Measurements from ENCODE around the gene ARHGEF38.

The ARHGEF38 gene, protein sequence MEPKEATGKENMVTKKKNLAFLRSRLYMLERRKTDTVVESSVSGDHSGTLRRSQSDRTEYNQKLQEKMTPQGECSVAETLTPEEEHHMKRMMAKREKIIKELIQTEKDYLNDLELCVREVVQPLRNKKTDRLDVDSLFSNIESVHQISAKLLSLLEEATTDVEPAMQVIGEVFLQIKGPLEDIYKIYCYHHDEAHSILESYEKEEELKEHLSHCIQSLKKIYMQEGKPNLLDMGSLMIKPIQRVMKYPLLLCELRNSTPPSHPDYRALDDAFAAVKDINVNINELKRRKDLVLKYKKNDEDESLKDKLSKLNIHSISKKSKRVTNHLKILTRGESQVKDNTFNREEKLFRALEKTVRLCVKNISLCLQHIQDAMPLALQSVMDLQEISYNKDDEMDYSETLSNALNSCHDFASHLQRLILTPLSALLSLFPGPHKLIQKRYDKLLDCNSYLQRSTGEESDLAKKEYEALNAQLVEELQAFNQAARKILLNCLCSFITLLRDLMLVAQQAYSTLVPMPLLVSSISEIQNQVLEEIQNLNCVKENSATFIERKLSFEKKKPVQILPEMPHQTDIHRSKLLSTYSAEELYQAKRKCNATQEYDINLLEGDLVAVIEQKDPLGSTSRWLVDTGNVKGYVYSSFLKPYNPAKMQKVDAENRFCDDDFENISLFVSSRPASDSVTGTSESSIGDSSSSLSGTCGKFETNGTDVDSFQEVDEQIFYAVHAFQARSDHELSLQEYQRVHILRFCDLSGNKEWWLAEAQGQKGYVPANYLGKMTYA

GRCh38 chr4:105551965-105552746, at the start of gene ARHGEF38:
ARHGEF38 (plus strand) TSS chr4:105552620; CDS start chr4:105552766, 146 bp downstream.
- DNase-seq (ENCODE audit: low spot score): no peak

GRCh38 chr4:105503484-105503883, 48.9 kb upstream of the ARHGEF38 start:
- DNase-seq (ENCODE audit: low spot score): no peak

DNA sequence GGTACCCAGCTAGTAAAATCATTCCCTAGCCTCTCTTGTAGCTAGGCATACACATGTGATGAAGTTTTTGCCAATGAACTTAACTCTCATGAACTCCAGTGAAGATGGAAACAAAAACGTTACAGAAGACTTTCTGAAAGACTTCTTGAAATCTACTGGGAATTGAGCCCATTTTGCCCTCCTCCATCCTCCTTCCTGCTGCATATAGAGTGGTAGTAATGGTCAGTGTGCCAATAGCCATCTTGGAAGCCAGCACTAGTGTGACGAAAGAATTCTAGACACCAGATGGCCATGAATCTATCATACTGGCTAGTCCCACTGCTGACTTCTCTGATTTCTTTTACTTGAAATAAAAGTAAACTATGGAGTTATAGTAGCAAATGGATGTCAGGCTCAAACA, 47.7 kb upstream of the ARHGEF38 start:
- DNase-seq (ENCODE audit: low spot score): no peak

GRCh38 chr4:105509291-105509690, 43.1 kb upstream of the ARHGEF38 start:
- no peak for DNase-seq (ENCODE audit: low spot score)

- DNase-seq (ENCODE audit: low spot score): no peak
Measured at GRCh38 chr4:105509714-105510113, 42.7 kb upstream of the ARHGEF38 start.

DNA sequence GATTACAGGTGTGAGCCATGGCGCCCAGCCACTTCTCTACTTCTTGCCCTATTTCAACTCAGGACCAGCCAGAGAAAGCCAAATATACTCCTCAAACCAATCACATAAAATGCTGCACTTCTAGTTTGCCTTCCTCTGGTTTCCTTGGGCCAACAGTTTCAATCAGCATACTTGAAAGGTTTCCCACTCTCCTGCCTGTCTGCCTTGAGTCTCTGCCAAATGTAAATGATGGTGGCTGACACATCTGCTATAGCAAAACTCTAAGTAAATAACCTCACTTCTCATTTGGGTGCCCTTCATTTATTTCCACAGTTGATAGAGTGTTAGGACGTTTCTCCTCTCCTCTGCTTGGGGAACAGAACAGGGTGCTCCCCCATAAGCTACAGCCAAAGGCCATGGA, 42.2 kb upstream of the ARHGEF38 start:
- DNase-seq (ENCODE audit: low spot score): no peak

DNA sequence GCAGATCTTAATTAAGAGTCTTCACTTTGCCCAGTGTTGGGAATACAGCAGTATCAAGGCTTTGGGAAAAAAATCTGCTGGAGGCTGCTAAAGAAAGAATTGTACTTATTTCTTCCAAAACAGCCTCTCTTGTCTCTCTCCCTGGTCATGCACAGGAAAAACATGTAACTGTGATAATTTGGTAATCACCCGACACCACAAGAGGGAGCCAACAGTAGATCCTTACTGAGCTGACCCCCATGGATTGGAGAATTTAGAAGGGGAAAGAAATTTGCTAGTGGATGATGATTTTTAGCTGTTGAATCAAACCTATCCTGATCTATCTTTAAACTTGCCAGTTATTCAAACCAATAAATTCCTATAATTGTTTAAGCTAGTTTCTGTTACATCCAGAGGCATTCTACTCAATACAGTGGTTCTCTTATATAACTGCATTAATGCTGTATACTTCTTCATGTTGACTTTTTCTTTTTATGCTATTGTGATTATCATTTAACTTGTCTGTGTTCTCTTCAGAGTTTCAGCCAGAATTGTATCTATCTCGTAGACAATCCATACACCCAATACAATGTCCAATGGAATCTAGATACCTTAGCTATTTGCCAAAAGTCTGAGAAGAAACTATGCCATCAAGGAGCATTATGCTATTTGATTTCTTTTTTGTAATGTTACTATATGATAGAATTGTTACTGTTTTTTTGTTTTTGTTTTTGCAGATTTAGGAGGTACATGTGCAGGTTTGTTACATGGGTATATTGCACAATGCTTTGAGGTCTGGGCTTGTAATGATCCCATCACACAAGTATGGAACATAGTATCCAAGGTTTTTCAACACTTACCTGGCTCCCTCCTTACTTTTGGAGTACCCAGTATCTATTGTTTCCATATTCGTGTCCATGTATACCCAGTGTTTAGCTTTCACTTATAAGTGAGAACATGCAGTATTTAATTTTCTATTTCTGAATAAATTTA, 31.3 kb upstream of the ARHGEF38 start:
- no peak for DNase-seq (ENCODE audit: low spot score)

DNA sequence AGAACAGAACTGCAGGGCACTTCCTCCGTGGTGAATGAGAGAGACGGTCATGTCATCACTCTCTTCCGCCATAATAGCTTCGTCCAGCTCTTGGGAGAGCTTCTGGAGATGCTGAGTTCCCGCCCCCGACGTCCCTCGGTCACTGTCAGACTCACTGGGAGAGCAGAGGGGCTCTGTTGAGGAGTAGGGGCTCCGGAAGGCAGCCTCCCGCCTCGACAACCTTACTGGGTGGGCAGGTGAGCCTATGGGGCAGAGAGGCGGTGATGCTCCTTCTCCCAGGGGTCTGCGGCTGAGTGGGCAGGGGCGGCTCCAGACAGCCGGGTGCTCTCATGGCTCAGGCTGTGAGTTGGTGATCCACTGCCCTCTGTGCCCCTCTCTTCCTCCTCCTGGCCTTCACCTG, 25.8 kb upstream of the ARHGEF38 start:
- no peak for DNase-seq (ENCODE audit: low spot score)

- no peak for DNase-seq (ENCODE audit: low spot score)
Measured at GRCh38 chr4:105527081-105527480, 25.3 kb upstream of the ARHGEF38 start.

DNA sequence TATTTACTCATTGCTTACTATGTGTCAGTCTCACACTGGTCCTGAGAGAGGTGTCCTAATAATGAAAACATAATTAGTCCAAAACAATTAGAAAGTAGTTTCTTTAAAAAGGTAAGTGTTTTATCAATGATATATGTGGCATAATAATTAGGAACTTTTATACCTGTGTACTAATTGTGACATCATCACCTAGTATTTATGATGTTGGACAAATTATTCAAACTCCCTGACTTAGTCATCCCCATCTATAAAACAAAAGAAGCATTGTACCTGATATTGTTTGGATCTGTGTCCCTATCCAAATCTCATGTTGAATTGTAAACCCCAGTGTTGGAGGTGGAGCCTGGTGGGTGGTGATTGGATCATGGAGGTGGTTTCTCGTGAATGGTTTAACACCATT, 15.8 kb upstream of the ARHGEF38 start:
- no peak for DNase-seq (ENCODE audit: low spot score)

DNA sequence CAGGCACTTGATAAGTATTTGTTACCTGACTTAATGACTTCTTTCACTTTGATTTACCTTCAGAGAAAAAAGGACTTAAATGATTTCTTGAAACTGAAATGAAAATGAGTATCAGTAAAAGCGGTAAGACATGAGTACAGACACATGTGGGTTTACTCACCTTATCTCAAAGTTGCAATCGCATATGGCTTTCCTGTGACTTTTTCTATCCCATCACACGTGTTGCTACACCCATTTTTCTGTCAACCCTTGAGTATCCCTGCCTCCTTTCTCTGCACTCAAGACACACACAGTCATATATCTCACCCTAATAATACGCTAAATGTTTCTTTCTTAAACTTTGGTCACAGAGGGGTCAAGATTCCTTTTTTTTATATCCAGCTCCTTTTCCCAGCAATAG, 11.0 kb upstream of the ARHGEF38 start:
- no peak for DNase-seq (ENCODE audit: low spot score)

DNA sequence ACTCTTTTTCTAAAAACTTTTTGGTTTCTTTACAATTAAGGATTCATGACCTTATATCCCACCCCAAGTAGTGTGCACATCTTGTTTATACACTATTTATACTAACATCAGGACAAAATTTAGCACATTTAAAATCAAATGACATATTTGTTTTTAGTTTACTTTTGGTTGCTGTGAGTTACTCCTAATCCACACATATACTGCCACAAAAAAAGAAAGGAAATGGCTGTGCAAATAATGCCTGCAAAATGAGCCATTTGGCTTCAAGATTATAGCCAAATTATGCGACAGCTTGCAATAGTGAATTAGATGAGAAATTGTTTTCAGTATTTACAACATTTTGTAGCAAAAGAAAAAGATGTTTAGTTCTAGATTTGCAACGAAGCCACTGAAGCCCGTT, 10.4 kb upstream of the ARHGEF38 start:
- no peak for DNase-seq (ENCODE audit: low spot score)

DNA sequence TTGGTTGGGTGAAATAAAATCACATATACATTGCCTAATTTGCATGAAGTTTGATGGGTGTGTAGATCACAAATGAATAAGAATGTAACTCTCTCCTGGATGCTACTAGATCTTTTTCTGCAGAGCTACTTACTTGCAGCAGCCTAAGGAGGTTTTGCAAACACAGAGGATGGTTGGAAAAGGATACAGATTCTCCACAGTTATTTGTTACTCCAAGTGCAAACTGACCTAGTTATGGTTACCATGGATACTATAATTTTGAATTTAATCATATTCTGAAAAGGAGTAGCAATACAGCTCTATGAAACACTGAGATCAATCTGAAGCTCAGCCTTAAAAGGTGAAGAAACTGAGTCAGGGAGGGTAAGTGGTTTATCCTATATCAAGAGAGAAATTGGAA, 9.1 kb upstream of the ARHGEF38 start:
- no peak for DNase-seq (ENCODE audit: low spot score)

DNA sequence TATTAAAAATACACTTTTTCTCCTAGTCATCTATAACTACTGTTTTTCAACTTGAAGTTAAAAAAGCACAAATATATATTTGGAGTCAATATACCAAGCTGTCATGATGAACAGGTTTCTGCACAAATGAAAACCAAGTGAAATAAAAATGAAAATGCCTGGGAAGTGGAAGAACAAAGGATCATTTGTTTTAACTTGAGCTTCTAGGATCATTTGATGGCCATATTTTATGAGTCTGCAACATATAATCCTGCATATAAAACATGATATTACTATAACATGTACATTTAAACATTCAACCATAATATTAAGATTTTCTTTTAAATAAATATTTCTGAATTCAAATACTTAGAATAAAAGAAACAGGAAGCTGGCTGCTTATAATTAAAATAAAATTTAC, 8.5 kb upstream of the ARHGEF38 start:
- no peak for DNase-seq (ENCODE audit: low spot score)

DNA sequence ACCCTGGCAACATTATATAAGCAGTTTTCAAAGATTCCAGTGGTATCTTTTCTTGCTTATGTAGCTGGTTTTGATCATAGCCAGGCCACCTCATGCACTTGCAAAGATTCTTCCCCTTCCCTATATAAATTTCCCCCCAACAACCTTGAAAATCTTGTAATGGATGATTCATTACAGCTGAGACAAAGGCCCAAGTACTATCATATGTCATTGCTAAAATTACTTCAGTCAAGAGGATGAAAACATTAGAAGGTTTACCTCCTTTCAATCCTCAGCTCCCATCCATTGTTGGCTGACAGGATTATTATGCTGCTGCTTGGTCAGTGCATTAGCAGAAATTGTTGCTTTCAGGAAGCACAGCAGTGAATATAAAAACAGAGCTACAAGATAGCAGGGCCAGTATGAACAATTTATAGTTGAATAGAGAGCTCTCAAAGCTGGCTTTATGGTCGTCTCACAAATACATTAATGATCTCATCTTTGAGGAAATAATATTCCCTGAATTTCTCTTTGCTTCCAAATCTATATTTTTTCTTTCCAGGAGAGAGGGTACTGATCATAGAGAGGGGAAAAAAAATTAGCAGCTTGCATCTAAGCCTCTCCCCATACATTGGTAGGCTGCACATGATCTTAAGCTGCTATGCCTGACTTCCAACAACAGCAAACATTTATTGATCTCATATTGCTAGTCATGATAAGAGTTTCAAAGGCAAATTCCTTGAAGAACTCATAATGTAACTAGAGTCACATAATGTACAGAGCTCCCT, 7.7 kb upstream of the ARHGEF38 start:
- no peak for DNase-seq (ENCODE audit: low spot score)

- DNase-seq (ENCODE audit: low spot score): no peak
Measured at GRCh38 chr4:105546086-105546485, 6.3 kb upstream of the ARHGEF38 start.

- no peak for DNase-seq (ENCODE audit: low spot score)
Measured at GRCh38 chr4:105547769-105548168, 4.7 kb upstream of the ARHGEF38 start.

DNA sequence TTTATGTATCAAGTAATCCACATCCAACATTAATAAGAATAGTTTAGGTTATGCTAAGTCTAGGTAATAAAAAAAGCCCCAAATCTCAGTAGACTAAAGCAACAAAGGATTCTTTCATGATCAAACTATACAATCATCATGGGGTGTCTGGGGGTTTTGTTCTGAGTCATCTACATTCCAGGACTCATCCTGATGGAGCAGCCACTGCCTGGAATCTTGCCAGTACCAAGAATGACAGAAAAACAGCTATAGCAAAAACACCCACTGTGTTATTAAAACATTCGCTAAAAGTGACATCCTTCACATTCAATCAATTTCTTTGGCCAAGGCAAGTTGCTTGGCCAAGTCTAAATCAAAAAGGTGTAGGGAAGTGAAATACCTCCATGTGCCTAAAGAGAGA, 3.9 kb upstream of the ARHGEF38 start:
- no peak for DNase-seq (ENCODE audit: low spot score)

GRCh38 chr4:105550641-105551040, 1.8 kb upstream of the ARHGEF38 start:
- DNase-seq (ENCODE audit: low spot score): no peak

GRCh38 chr4:105555409-105555808, 3.0 kb downstream of the ARHGEF38 start:
- DNase-seq (ENCODE audit: low spot score): no peak

GRCh38 chr4:105556206-105556605, 3.8 kb downstream of the ARHGEF38 start:
- no peak for DNase-seq (ENCODE audit: low spot score)

Measured in left forelimb (tissue), 1 donor.